B cell (primary cell): ENCODE measurements around the gene TADA1. TPM values are rescaled to one million over a fixed set of nuclear protein-coding genes. Genes with fewer than 3 reads are reported as not detected.
A peak's percentile ranks its signal among the peaks of the same experiment; 100 is the strongest.

Experiments used
- ATAC-seq: fragments of 200-7000 bp; cut with Tn5 transposase; one replicate; pipeline ENCODE4 v1.10.0; 2021; ENCODE audit warnings: low read depth, mild to moderate bottlenecking, moderate number of reproducible peaks, moderate library complexity
- CTCF ChIA-PET: fragments of 350-600 bp; sonication (Branson Sonifier 250); formaldehyde crosslinking; loops from one replicate; lab custom pipeline; 2021; ENCODE audit warnings: antibody characterized with exemption, inconsistent platforms; lab: Charles Lee
- POLR2A ChIA-PET: fragments of 350-600 bp; sonication (Branson Sonifier 250); formaldehyde crosslinking; loops from one replicate; lab custom pipeline; 2021; ENCODE audit warnings: antibody characterized with exemption; lab: Charles Lee
- DNase-seq: peaks from one replicate; pipeline ENCODE4 v3.0.0; 2013
- H2AFZ ChIP-seq: 2 replicates; pipeline ENCODE4 v1.6.1; 2012; ENCODE audit warnings: mild to moderate bottlenecking, low read depth, low read length; ENCODE audit not compliant: insufficient read depth, poor library complexity, severe bottlenecking
- H3K27ac ChIP-seq, 2 donors: 1 replicate in 1 of 2; 2 replicates in 1 of 2; pipeline ENCODE4 v1.5.1; 2012 to 2013; ENCODE audit warnings: low read length in 2 of 2, mild to moderate bottlenecking in 2 of 2, moderate library complexity in 1 of 2
- H3K27me3 ChIP-seq, 4 experiments: fragments of 200-600 bp in 1 of 4; sonication (generic) in 1 of 4; replicated peaks in 1 of 4; 1 replicate in 2 of 4; 2 replicates in 2 of 4; pipeline versions ENCODE4 v1.6.1 to v1.7.0; 2013 to 2016; ENCODE audit warnings: low read length in 3 of 4, mild to moderate bottlenecking in 2 of 4, mixed read lengths in 1 of 4, moderate library complexity in 1 of 4; ENCODE audit not compliant: insufficient read depth in 4 of 4, control insufficient read depth in 3 of 4; ENCODE audit errors: control extremely low read depth in 1 of 4
- H3K36me3 ChIP-seq, 2 experiments: replicated peaks in 1 of 2; 1 replicate in 1 of 2; 2 replicates in 1 of 2; pipeline versions ENCODE4 v1.6.1 to v1.7.1; 2013; ENCODE audit warnings: low read length in 1 of 2; ENCODE audit not compliant: insufficient read depth in 2 of 2, control insufficient read depth in 1 of 2; ENCODE audit errors: control extremely low read depth in 1 of 2, extremely low read depth in 1 of 2
- H3K4me1 ChIP-seq, 2 donors: fragments of 200-600 bp in 1 of 2; sonication (generic) in 1 of 2; 1 replicate in 1 of 2; 2 replicates in 1 of 2; pipeline versions ENCODE4 v1.5.1 to v1.6.1; 2013 to 2017; ENCODE audit warnings: low read length in 2 of 2; ENCODE audit not compliant: control insufficient read depth in 2 of 2, insufficient read depth in 2 of 2
- H3K4me2 ChIP-seq: replicated peaks from 2 replicates; pipeline ENCODE3; 2012; ENCODE audit warnings: mild to moderate bottlenecking, low read depth, low read length; ENCODE audit not compliant: poor library complexity, severe bottlenecking
- H3K4me3 ChIP-seq, 5 experiments: fragments of 200-600 bp in 1 of 5; sonication (generic) in 1 of 5; 1 replicate in 3 of 5; 2 replicates in 2 of 5; pipeline versions ENCODE4 v1.5.1 to v1.7.0; 2011 to 2016; ENCODE audit warnings: low read length in 4 of 5, mild to moderate bottlenecking in 4 of 5, low read depth in 2 of 5, control low read depth in 1 of 5, moderate library complexity in 1 of 5; ENCODE audit not compliant: insufficient read depth in 1 of 5; ENCODE audit errors: control extremely low read depth in 1 of 5, extremely low read depth in 1 of 5
- H3K79me2 ChIP-seq: fragments of 200-600 bp; sonication (generic); one replicate; pipeline ENCODE4 v1.6.0; 2016; ENCODE audit warnings: low read length; ENCODE audit not compliant: control insufficient read depth, insufficient read depth
- H3K9ac ChIP-seq: fragments of 200-600 bp; sonication (generic); 2 replicates; pipeline ENCODE4 v1.6.1; 2017; ENCODE audit warnings: mild to moderate bottlenecking, low read length, moderate library complexity
- H3K9me3 ChIP-seq, 3 donors: one replicate each; pipeline versions ENCODE4 v1.6.1 to v1.7.1; 2013; ENCODE audit warnings: low read length in 2 of 3; ENCODE audit not compliant: control insufficient read depth in 2 of 3, insufficient read depth in 1 of 3; ENCODE audit errors: control extremely low read depth in 1 of 3
- H4K20me1 ChIP-seq: 2 replicates; pipeline ENCODE4 v1.6.0; 2012; ENCODE audit warnings: mild to moderate bottlenecking, low read length; ENCODE audit not compliant: insufficient read depth, control insufficient read depth, poor library complexity, severe bottlenecking
- H3K27ac Mint-ChIP-seq: one replicate; pipeline ENCODE4 v1.8.0; 2021; ENCODE audit warnings: mixed read lengths
- H3K27me3 Mint-ChIP-seq: one replicate; pipeline ENCODE4 v1.8.0; 2021; ENCODE audit warnings: mixed read lengths
- H3K4me1 Mint-ChIP-seq: one replicate; pipeline ENCODE4 v1.8.0; 2021; ENCODE audit warnings: mixed read lengths
- H3K4me3 Mint-ChIP-seq: one replicate; pipeline ENCODE4 v1.8.0; 2021; ENCODE audit warnings: mixed read lengths
- H3K9me3 Mint-ChIP-seq: one replicate; pipeline ENCODE4 v1.8.0; 2022; ENCODE audit warnings: mixed read lengths; ENCODE audit not compliant: insufficient read depth
- EZH2 ChIP-seq: IDR thresholded peaks from 2 replicates; pipeline ENCODE4 v1.6.1; 2012; ENCODE audit warnings: borderline replicate concordance, low read depth, mild to moderate bottlenecking, moderate library complexity, low read length; ENCODE audit not compliant: insufficient read depth, poor library complexity, severe bottlenecking
- WGBS: methylation state at CpG from one replicate; pipeline ENCODE4 v1.1.5; 2013; ENCODE audit warnings: missing lambda C conversion rate; ENCODE audit not compliant: insufficient coverage; 5-methylcytosine and 5-hydroxymethylcytosine counted together
- intact Hi-C: fragments of 100-400 bp; cut with micrococcal nuclease; formaldehyde crosslinking; loops from one replicate; pipeline ENCODE4 v1.10.0; 2022
- polyA plus RNA-seq: library from polyadenylated mRNA; depleted of rRNA; stranded (reverse); fragments of >200 nt; gene quantifications from 2 replicates; pipeline ENCODE4 v1.2.3, GENCODE V29; 2012
- total RNA-seq, 2 donors: library from RNA; stranded (reverse); fragments of 120-200 nt in 1 of 2; gene quantifications; 1 replicate in 1 of 2; 2 replicates in 1 of 2; pipeline versions ENCODE4 v1.2.3 to v1.2.4, GENCODE V29; 2013 to 2022
- TF ChIP-seq, protein P1 (sequence below): fragments of 200-600 bp; IDR thresholded peaks from one replicate; pipeline ENCODE4 v1.8.0; 2022; ENCODE audit warnings: antibody characterized with exemption, mild to moderate bottlenecking

TADA1 gene
- total and polyA plus RNA-seq, 2 donors (not counting 1 experiment from before 2014, with no cell fraction given), result 12.0 to 12.9 TPM

DNA sequence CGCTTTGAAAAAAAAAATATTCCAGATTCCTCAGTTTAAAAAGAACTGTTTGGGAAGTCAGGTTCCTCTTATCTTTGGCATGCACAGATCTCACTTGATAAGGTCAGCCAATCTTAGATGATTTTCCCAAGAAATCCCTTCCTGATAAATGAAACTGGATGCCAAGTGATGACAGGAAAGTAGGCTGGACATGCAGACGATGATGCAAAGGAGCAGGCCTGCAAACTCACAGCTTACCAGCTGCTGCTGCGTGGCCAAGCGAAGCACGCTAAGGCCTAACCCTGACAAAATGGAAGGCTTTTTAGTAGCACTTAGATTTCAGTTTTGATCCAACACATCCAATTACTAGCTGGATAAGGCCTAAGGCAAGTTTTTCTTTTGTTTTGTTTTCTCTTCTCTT lies 10.1 kb downstream of the TADA1 start:
- ChIA-PET CTCF (no interaction called here), POLR2A (no interaction called here)
- Histone ChIP-seq H2AFZ (no peak overlapping the region), H3K4me3 (no peak overlapping the region), H3K4me1 (no peaks in the 10 kb centered on the region), H3K27me3 (no peaks in the 10 kb centered on the region), H3K36me3 (peaks cover 9 to 55% of the 10 kb centered on the region in 2 experiments), H3K79me2 (peaks cover 12% of the 10 kb centered on the region), H3K9ac (no peak overlapping the region), H3K9me3 (no peaks in the 10 kb centered on the region), H4K20me1 (peaks cover 13% of the 10 kb centered on the region), H3K4me2 (no peak overlapping the region), H3K27ac (no peak overlapping the region)
- Mint-ChIP-seq H3K4me3 (no peak overlapping the region), H3K27me3 (no peaks in the 10 kb centered on the region), H3K9me3 (no peaks in the 10 kb centered on the region), H3K4me1 (no peaks in the 10 kb centered on the region), H3K27ac (no peak overlapping the region)
- DNase-seq (no peak), ATAC-seq (no peak)
- 100% methylated on average over 3 of the region's 5 CpGs for WGBS
- intact Hi-C loops, result no loop called here
- TF ChIP-seq, protein P1, sequence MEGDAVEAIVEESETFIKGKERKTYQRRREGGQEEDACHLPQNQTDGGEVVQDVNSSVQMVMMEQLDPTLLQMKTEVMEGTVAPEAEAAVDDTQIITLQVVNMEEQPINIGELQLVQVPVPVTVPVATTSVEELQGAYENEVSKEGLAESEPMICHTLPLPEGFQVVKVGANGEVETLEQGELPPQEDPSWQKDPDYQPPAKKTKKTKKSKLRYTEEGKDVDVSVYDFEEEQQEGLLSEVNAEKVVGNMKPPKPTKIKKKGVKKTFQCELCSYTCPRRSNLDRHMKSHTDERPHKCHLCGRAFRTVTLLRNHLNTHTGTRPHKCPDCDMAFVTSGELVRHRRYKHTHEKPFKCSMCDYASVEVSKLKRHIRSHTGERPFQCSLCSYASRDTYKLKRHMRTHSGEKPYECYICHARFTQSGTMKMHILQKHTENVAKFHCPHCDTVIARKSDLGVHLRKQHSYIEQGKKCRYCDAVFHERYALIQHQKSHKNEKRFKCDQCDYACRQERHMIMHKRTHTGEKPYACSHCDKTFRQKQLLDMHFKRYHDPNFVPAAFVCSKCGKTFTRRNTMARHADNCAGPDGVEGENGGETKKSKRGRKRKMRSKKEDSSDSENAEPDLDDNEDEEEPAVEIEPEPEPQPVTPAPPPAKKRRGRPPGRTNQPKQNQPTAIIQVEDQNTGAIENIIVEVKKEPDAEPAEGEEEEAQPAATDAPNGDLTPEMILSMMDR, result no peak
- no peak for TF ChIP-seq EZH2

DNA sequence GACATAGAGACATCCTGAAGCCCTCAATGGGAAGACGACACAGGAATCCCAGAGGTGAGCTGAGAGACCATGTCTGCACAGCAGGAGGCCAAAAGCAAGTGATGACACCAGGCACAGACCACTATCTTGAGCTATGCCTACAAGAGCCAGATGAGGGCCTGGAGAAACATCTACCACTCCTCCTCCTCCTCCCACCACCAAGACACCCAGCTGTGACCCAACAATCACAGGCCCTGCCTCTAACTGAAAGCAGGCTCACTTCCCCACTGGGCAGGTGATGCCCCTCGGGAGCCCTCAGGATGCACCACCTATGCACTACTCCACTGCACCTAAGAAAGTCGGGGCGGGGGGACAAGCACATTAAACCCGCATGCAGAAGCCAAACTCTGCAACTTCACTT lies 16.5 kb downstream of the TADA1 start:
- Histone ChIP-seq H3K36me3 (peaks cover 4 to 72% of the 10 kb centered on the region in 2 experiments), H3K9me3 (no peaks in the 10 kb centered on the region), H3K79me2 (no peaks in the 10 kb centered on the region), H3K27me3 (no peaks in the 10 kb centered on the region), H4K20me1 (no peaks in the 10 kb centered on the region), H3K4me1 (peaks cover 3 to 6% of the 10 kb centered on the region in 2 donors), H3K4me3 (no peak overlapping the region), H3K27ac (no peak overlapping the region), H3K4me2 (no peak overlapping the region), H2AFZ (no peak overlapping the region), H3K9ac (peak overlapping the region; percentile 8)
- ChIA-PET CTCF (interaction anchor here (1.0 kb wide), 1 partner anchor 199 kb away, joined by 3 read pairs; no protein-coding TSS in a partner anchor), POLR2A (no interaction called here)
- intact Hi-C loops, result no loop called here
- Mint-ChIP-seq H3K9me3 (no peaks in the 10 kb centered on the region), H3K4me1 (peaks cover 13% of the 10 kb centered on the region), H3K4me3 (no peak overlapping the region), H3K27ac (peak overlapping the region; percentile 11), H3K27me3 (no peaks in the 10 kb centered on the region)
- WGBS, result 29% methylated on average over 2 of the region's 5 CpGs
- no peak for TF ChIP-seq EZH2
- TF ChIP-seq, protein P1, result no peak
- ATAC-seq, result peak; percentile 33
- DNase-seq, result peak; percentile 19
